PC-3 (cell line): ENCODE results near the gene CD101.

ENCODE experiments used
- EZH2 ChIP-seq: fragments of 300-600 bp; sonication (generic); IDR thresholded peaks from one replicate; pipeline ENCODE4 v1.6.1; 2017; ENCODE audit warnings: antibody characterized with exemption, mild to moderate bottlenecking, low read length; ENCODE audit not compliant: unreplicated experiment
- TF ChIP-seq, protein P1 (sequence below): fragments of 300-600 bp; sonication (generic); conservative IDR thresholded peaks from 2 replicates; pipeline ENCODE4 v1.5.1; 2017; ENCODE audit warnings: antibody characterized with exemption, low read depth, mild to moderate bottlenecking, low read length

DNA sequence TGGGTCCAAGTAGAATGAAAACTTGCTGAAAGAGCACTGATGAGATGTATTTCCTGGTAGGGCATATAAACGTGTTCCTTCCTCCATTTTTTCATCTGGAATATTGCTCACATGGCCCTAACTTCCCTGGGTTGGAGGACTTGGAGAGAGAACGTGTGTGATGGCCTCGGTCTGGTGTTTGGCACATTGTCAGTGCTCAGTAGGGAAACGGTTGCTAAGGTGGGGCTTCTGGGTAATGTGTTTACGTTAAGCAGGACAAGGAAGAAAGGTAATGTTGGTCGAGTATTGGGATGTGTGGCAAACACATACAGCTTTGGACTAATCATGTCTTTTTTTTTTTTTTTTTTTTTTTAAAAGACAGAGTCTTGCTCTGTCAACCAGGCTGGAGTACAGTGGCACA is 64.8 kb downstream of the CD101 start:
- TF ChIP-seq, protein P1, sequence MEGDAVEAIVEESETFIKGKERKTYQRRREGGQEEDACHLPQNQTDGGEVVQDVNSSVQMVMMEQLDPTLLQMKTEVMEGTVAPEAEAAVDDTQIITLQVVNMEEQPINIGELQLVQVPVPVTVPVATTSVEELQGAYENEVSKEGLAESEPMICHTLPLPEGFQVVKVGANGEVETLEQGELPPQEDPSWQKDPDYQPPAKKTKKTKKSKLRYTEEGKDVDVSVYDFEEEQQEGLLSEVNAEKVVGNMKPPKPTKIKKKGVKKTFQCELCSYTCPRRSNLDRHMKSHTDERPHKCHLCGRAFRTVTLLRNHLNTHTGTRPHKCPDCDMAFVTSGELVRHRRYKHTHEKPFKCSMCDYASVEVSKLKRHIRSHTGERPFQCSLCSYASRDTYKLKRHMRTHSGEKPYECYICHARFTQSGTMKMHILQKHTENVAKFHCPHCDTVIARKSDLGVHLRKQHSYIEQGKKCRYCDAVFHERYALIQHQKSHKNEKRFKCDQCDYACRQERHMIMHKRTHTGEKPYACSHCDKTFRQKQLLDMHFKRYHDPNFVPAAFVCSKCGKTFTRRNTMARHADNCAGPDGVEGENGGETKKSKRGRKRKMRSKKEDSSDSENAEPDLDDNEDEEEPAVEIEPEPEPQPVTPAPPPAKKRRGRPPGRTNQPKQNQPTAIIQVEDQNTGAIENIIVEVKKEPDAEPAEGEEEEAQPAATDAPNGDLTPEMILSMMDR, result no peak
- no peak for TF ChIP-seq EZH2
